ENCODE results near the gene DAAM1.

DAAM1 gene

DNA sequence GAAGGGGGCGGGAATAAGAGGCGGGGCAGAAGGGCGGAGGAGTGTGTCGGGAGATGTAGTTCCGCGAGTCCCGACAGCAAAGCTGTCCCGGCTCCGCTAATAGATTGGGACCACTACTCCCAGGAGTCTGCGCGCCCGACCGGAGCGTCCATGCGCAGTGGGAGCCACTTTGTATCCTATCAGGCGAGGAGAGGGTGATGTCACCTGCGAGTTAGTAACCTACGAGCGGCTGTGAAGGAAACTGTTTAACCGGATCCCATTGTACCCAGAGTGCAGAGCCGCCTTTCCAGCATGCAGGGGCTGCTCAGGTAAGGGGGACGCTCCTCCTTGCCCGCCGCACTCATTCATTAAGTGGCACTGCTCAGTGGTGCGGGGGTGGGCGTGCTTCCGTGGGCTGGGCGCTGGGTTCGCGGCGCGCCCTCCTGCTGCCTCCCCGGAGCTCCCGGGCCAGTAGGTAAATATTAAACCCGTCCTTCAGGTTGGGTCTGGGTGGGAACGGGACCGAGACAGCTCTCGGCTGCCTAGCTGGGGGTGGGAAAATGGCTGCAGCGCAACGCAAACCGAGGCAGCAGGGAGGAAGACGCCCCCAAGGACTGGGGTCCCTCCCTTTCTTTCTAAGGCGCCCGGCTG lies at the start of gene DAAM1:
Gene DAAM1, plus strand, starts transcription at position 207 of the 630 bp plus-strand sequence. CDS start 74,811 bp downstream, outside the sequence.
- DNase-seq, result peak; percentile 94

DNA sequence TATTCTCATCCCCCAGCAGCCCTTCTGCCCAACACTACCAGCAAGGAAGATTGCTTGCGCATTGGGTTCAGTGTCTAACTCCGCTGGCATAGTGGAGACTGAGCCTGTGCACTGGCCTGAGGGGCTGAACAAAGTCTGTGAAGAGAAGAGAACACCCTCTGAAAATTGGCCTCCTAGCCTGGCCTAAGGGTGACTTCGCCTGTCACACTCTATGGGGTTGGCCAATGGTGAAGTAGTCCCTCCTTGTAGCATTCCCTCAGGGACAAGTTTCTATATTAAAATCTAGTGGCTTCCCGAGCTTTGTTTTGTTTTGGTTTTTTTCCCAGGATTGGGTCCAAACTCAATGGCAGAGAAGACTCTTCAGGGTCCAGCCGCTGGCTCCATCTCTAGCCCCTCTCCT lies 49.1 kb upstream of the DAAM1 start:
- DNase-seq, result no peak

- no peak for DNase-seq
These were observed 48.2 kb upstream of the DAAM1 start for GRCh38 chr14:59140106-59140843.

DNA sequence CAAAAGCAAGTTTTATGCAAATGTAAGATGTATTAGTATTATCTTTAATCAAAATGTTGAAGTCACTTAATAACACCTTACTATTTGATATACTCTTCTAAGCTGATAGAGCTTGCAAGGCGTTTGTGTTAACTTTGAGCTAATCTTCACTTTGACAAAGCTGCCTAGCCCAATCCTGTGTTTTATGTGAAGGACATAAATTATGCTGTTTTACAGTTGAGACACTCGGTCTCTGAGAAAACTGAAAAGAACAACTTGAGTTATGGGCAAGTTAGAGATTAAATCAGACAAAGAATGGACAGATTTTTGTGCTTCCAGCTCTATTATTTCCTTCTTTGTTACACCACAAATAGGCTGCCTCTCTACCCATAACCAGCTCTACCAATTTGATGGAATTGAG lies 42.0 kb upstream of the DAAM1 start:
- DNase-seq, result no peak

GRCh38 chr14:59147007-59147406 lies 41.5 kb upstream of the DAAM1 start:
- no peak for DNase-seq

DNA sequence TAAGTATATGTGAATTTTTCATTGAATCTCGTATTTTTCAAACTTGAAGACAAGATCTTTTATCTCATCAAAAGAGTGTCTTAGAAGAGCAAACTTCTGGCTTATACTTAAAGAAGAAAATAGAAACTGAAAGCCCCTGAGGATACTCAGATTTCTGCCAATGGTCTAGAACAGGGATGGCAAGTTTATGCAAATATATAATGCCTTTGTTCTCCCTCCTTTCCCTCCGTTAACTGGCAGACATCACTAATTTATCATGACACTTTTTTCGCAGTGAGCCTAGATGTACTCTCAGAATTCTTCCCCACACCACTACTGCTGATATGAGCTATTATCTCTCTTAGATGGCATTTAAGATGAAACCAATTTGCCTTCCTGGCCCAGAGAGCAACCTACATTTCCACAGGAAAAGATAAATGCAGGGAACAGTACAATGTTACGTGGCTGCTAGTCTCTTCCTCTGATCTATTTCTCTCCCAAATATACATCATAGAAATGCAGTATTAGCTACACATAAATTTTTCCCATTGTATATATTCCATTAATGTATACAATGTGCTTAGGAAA lies 40.0 kb upstream of the DAAM1 start:
- DNase-seq, result no peak

DNA sequence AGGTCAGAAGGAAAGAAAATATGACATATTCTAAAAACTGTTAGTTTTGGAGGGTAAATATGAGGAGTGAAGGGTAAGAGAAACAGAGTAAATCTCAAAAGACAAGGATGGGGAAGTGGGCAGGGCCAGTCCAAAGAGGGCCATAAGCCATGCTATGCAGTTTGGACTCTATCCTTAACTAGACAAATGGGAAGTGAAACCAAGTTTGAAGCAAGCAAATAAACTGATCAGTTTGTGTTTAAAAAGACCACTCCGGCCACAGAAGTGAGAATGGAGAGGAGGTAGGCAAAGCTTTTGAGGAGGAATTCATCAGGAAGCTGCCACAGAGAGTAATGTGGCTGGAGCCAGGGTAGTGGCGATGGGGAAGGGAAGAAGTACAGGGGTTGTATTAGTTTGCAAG lies 37.5 kb upstream of the DAAM1 start:
- DNase-seq, result no peak

DNA sequence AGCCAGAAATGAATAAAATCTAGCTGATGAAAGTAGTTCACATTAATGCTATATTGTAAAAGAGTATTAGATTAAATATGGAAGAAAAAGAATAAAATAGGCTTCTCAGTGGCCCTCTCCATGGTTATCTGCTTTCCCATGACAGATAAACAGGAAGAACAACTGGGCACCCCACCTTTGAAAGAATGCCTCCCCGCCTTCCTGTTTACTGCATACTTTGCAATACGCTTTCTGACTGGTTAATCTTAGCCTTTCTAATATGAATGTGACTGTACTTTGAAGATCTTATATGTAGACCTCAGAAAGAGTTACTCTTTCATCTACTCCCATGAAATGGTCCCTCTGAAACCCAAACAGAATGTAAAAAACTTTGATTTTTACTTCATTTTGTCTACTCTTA lies 34.1 kb upstream of the DAAM1 start:
- no peak for DNase-seq

DNA sequence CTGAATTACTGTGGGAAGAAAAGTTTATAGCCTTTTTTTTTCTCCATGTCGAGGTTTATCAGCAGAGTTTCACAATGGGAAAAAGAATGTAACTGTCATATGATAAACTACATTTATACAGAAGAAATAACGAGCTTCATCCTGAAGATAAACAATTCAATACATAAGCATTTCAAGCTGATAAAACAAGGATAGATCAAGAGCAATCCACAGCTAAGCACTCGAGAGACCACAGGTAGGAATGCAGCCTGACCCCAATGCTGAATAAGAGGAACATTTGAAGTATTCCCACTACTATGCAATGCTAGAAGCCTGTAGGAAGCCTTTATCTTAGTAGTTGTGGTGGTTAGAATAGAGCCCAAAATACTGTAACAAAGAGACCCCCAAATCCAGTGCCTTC lies 32.6 kb upstream of the DAAM1 start:
- no peak for DNase-seq

GRCh38 chr14:59159169-59159568 lies 29.3 kb upstream of the DAAM1 start:
- no peak for DNase-seq

DNA sequence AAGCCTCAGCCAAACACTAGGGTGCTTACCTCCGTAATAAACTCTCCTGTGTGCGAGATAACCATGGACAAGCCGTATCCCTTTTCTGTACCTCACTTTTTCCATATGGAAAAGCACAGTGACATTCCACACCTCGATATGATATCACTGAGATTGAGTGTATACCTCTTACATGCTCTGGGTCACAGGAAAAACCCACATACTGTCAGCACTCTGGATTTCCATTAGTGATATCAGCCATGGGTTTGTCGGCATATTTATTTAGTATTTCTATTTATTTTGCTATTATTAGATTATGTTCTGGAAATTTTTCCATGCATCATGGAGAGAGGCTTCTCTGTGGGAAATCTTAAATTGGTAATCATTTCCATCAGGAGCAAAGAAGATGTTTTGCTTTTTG lies 28.0 kb upstream of the DAAM1 start:
- no peak for DNase-seq

DNA sequence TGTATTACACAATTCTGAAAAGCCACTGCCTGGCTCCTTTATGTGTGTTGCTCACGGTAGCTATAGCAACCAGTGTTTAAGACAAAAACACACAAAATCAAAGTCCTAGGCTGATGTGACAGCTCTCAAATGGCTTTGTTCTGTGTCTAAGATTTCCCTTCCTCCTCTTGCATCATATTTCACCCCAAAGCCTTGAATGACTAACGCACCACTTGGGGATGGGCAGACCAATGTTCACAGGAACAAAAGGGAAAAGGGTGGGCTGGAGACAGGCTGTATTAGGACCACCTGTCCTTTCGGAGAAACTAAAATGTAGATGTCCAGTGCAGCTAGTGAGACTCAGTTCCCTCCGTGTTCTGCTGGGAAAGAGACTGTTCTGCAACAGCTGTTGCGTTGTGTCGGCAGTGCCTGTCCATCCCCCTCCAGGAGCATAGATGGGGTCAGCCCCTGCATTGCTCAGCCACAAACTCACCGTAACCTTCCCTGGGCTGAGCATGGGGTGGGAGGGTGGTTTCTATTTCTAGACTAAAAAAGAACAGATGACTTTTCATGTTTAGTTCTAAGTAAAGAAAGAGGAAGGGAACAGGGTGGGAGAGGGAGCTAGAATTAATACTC lies 26.8 kb upstream of the DAAM1 start:
- DNase-seq, result peak; percentile 30

DNA sequence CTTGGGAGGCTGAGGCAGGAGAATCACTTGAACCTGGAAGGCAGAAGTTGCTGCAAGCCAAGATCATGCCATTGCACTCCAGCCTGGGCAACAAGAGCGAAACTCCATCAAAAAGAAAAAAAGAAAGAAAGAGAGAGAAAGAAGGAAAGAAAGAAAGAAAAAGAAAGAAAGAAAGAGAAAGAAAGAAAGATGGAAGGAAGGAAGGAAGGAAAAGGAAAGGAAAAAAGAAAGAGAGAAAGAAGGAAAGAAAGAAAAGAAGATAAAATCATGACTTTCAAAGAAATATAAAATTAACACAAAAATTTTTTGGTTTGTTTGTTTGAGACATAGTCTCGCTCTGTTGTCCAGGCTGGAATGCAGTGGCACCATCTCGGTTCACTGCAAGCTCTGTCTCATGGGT lies 22.2 kb upstream of the DAAM1 start:
- no peak for DNase-seq

DNA sequence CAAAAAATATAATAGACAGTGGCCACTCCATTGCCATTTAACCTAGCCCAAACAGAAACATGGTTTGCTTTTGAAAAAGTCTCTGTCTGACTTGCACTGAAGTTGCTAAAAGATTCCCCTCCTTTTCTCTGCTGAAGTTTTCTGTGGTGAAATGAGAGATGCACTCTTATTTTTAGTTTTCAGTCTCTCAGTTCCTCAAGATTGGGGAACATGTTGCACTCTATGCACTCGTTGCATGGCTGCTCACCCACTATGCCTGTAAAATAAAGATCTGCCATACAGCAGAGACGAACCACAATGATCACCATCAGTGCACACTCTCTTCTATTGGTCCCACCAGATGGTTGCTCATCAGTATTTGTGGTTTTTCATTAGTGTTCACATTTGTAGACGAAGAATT lies 13.1 kb upstream of the DAAM1 start:
- no peak for DNase-seq

- DNase-seq, result no peak
These were observed 11.7 kb upstream of the DAAM1 start for GRCh38 chr14:59176765-59177164.

DNA sequence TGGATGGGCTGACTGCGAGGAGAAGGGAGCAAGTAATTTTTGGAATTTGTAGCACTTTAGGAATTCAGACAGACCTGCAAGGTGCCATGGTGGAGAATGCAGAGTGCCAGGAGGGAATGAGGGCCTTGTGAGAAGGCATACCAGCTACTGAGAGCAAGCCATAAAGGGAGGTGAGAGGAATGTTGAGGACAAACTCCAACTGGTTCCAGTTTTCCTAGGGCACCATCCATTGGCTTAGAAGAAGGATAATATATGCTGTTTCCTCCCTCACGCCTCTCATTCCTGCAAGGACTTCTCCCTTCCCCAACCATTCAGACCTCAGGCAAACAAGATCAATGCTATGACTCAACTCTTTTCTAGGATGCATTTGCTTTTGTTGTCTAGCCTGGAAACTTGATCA lies 11.2 kb upstream of the DAAM1 start:
- DNase-seq, result no peak

GRCh38 chr14:59181791-59182190 lies 6.7 kb upstream of the DAAM1 start:
- no peak for DNase-seq

- no peak for DNase-seq
These were observed 5.8 kb upstream of the DAAM1 start for GRCh38 chr14:59182641-59183040.

GRCh38 chr14:59183150-59183549 lies 5.3 kb upstream of the DAAM1 start:
- DNase-seq, result no peak

GRCh38 chr14:59184396-59184795 lies 4.1 kb upstream of the DAAM1 start:
- DNase-seq, result no peak

- no peak for DNase-seq
These were observed 2.8 kb upstream of the DAAM1 start for GRCh38 chr14:59185676-59186075.

DNA sequence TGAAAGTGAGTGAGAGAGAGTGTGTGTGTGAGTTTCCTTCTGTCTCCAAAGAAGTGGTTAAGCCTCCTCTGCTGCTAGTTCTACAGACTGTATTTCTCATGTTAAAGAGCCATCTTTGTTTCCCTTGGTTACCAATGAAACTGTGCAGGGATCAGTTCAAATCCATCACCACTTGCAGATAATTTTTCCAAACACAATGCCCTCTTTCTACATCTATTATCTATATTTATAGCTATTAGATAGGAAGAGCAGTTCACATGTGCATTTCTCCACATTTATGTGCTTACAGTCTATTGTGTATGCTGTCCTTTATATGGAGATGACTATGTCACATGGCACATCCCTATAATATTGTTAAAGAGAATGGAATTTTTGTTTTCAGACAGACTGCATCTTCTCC lies 2.2 kb upstream of the DAAM1 start:
- no peak for DNase-seq

- DNase-seq, result no peak
These were observed 1.3 kb upstream of the DAAM1 start for GRCh38 chr14:59187118-59187517.

All from stimulated activated CD8-positive, alpha-beta memory T cell treated with anti-CD3 and anti-CD28 coated beads, Interleukin-4, amount 100 ng/mL, for 48 hours (primary cell).